GM12878 (cell line): ENCODE measurements around the gene LRP2BP. TPM values are rescaled to one million over a fixed set of nuclear protein-coding genes. Genes with fewer than 3 reads are reported as not detected.

Experiments used
- BACH1 ChIP-seq: fragments of 450-650 bp; IDR thresholded peaks from 2 replicates; pipeline ENCODE4 v1.6.1; 2017; ENCODE audit warnings: mild to moderate bottlenecking, borderline replicate concordance
- DPF2 ChIP-seq: fragments of 450-650 bp; IDR thresholded peaks from 2 replicates; pipeline ENCODE4 v1.6.1; 2017; ENCODE audit warnings: mild to moderate bottlenecking
- E4F1 ChIP-seq: fragments of 450-650 bp; IDR thresholded peaks from 2 replicates; pipeline ENCODE4 v1.6.1; 2018; ENCODE audit warnings: borderline replicate concordance, mild to moderate bottlenecking; ENCODE audit not compliant: partially characterized antibody
- EED ChIP-seq: sonication (generic); IDR thresholded peaks from 2 replicates; pipeline ENCODE4 v1.6.1; 2016; ENCODE audit warnings: antibody characterized with exemption, low read depth
- EGR1 ChIP-seq, 2 experiments: IDR thresholded peaks; 1 replicate in 1 of 2; 2 replicates in 1 of 2; pipeline ENCODE4 v1.6.1; 2011 to 2012; ENCODE audit warnings: low read depth in 2 of 2, low read length in 2 of 2, borderline replicate concordance in 1 of 2, mild to moderate bottlenecking in 1 of 2, moderate library complexity in 1 of 2
- FOS ChIP-seq: IDR thresholded peaks from 3 replicates; pipeline ENCODE4 v1.6.1; 2011; ENCODE audit warnings: borderline replicate concordance; ENCODE audit not compliant: insufficient read length; ENCODE audit errors: extremely low read depth
- HDAC6 ChIP-seq: fragments of 200-600 bp; sonication (generic); IDR thresholded peaks from one replicate; pipeline ENCODE4 v1.8.0; 2017; ENCODE audit warnings: antibody characterized with exemption; ENCODE audit not compliant: unreplicated experiment
- MXI1 ChIP-seq: fragments of 150-350 bp; IDR thresholded peaks from 2 replicates; pipeline ENCODE4 v1.6.1; 2011; ENCODE audit warnings: low read depth, mild to moderate bottlenecking, inconsistent platforms, low read length, improper control_type of control experiment
- MYC ChIP-seq: IDR thresholded peaks from 2 replicates; pipeline ENCODE4 v1.6.1; 2011; ENCODE audit warnings: mild to moderate bottlenecking, low read length, moderate library complexity, inconsistent platforms; ENCODE audit not compliant: insufficient read depth, insufficient replicate concordance, insufficient read length, severe bottlenecking
- NFYA ChIP-seq: IDR thresholded peaks from 2 replicates; pipeline ENCODE4 v1.6.1; 2011; ENCODE audit warnings: low read depth, mild to moderate bottlenecking, low read length, improper control_type of control experiment, borderline replicate concordance
- NR2C2 ChIP-seq: IDR thresholded peaks from 2 replicates; pipeline ENCODE4 v1.6.1; 2011; ENCODE audit warnings: borderline replicate concordance, low read depth; ENCODE audit not compliant: control insufficient read depth, insufficient read length
- RAD51 ChIP-seq: fragments of 450-650 bp; IDR thresholded peaks from 2 replicates; pipeline ENCODE4 v1.6.1; 2016; ENCODE audit warnings: moderate library complexity, mild to moderate bottlenecking, inconsistent platforms
- RB1 ChIP-seq: fragments of 450-650 bp; formaldehyde crosslinking; IDR thresholded peaks from 2 replicates; pipeline ENCODE4 v1.6.1; 2017; ENCODE audit warnings: mild to moderate bottlenecking, borderline replicate concordance
- RELB ChIP-seq: fragments of 450-650 bp; IDR thresholded peaks from 2 replicates; pipeline ENCODE4 v1.6.1; 2017; ENCODE audit warnings: low read depth, mild to moderate bottlenecking, moderate library complexity
- SMARCA5 ChIP-seq: fragments of 450-650 bp; IDR thresholded peaks from 2 replicates; pipeline ENCODE4 v1.6.1; 2017; ENCODE audit warnings: mild to moderate bottlenecking
- SPI1 ChIP-seq: IDR thresholded peaks from 2 replicates; pipeline ENCODE4 v1.6.1; 2011; ENCODE audit warnings: low read depth, mild to moderate bottlenecking, low read length, moderate library complexity, borderline replicate concordance; ENCODE audit not compliant: insufficient read depth
- SREBF1 ChIP-seq: IDR thresholded peaks from 2 replicates; pipeline ENCODE4 v1.6.1; 2012; ENCODE audit warnings: mild to moderate bottlenecking, low read length
- SUZ12 ChIP-seq: fragments of 200-600 bp; sonication (generic); IDR thresholded peaks from one replicate; pipeline ENCODE4 v1.6.1; 2018; ENCODE audit warnings: antibody characterized with exemption, mild to moderate bottlenecking; ENCODE audit not compliant: unreplicated experiment
- YBX1 ChIP-seq: fragments of 450-650 bp; IDR thresholded peaks from 2 replicates; pipeline ENCODE4 v1.6.1; 2016; ENCODE audit warnings: antibody characterized with exemption
- ZNF384 ChIP-seq: IDR thresholded peaks from 2 replicates; pipeline ENCODE4 v1.6.1; 2012; ENCODE audit warnings: low read depth, mild to moderate bottlenecking, low read length, improper control_type of control experiment, borderline replicate concordance
- polyA plus RNA-seq, 11 experiments: library from polyadenylated mRNA; depleted of rRNA in 4 of 11; unstranded in 6 of 11; stranded (reverse) in 5 of 11; fragments of >200 nt; fragmentation: Nextera tagmentation in 4 of 11; fragmentation: Illumina TruSeq in 1 of 11; extraction: Ambion mirVana in 4 of 11; extraction: Trizol in 1 of 11; gene quantifications; 1 replicate in 1 of 11; 2 replicates in 10 of 11; pipeline versions ENCODE4 v1.2.1 to v1.2.3, GENCODE V29; 2011 to 2016; ENCODE audit warnings: inconsistent platforms in 2 of 11, missing spikeins in 2 of 11, low read depth in 1 of 11
- total RNA-seq, 4 experiments: library from RNA; depleted of rRNA in 3 of 4; stranded (reverse); fragments of >200 nt in 3 of 4; fragmentation: Illumina TruSeq in 1 of 4; extraction: Trizol in 1 of 4; gene quantifications; 2 replicates each; pipeline versions ENCODE4 v1.2.1 to v1.2.3, GENCODE V29; 2013 to 2021
- TF ChIP-seq, protein P1 (sequence below): IDR thresholded peaks from 2 replicates; pipeline ENCODE4 v1.6.1; 2011; ENCODE audit warnings: mild to moderate bottlenecking, low read depth, low read length, moderate library complexity; ENCODE audit not compliant: insufficient replicate concordance
- TF ChIP-seq, protein P2 (sequence below): fragments of 450-650 bp; conservative IDR thresholded peaks from 2 replicates; pipeline ENCODE4 v1.6.1; 2017; ENCODE audit warnings: mild to moderate bottlenecking, moderate library complexity

LRP2BP gene
- total and polyA plus RNA-seq, 10 of the 15 experiments (the other 5 are each of a cell fraction or from before 2014, with no cell fraction given) = 0.27 to 5.2 (median 1.0) TPM

GRCh38 chr4:185395956-185396723 lies 416 bp upstream of the LRP2BP start (continued):
- TF ChIP-seq SPI1 = no peak
- TF ChIP-seq FOS = no peak
- TF ChIP-seq NR2C2 = no peak
- TF ChIP-seq SUZ12 = no peak
- TF ChIP-seq BACH1 = peak; percentile 99
- no peak for TF ChIP-seq SREBF1
- TF ChIP-seq RELB = peak; percentile 79
- peak; percentile 93; the same call in 1 of the 2 replicates for TF ChIP-seq DPF2
- no peak for TF ChIP-seq YBX1
- TF ChIP-seq NFYA = no peak
- TF ChIP-seq, protein P1, sequence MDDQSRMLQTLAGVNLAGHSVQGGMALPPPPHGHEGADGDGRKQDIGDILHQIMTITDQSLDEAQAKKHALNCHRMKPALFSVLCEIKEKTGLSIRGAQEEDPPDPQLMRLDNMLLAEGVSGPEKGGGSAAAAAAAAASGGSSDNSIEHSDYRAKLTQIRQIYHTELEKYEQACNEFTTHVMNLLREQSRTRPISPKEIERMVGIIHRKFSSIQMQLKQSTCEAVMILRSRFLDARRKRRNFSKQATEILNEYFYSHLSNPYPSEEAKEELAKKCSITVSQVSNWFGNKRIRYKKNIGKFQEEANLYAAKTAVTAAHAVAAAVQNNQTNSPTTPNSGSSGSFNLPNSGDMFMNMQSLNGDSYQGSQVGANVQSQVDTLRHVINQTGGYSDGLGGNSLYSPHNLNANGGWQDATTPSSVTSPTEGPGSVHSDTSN = no peak
- peak in 1 of 2 experiments; percentile 75; a peak in 1 of 3 replicates for TF ChIP-seq EGR1 (IDR thresholded peaks at IDR 0.05; ENCODE audit: borderline replicate concordance in 1 of 2, low read depth in 2 of 2, low read length in 2 of 2)
- TF ChIP-seq RAD51 = no peak
- TF ChIP-seq HDAC6 = peak; percentile 90
- peak; percentile 96 for TF ChIP-seq RB1
- no peak for TF ChIP-seq ZNF384
- peak; percentile 96 for TF ChIP-seq MXI1
- TF ChIP-seq EED = 0 out of 2 replicates have a peak, but pooled peaks have one; percentile 55
- TF ChIP-seq, protein P2, sequence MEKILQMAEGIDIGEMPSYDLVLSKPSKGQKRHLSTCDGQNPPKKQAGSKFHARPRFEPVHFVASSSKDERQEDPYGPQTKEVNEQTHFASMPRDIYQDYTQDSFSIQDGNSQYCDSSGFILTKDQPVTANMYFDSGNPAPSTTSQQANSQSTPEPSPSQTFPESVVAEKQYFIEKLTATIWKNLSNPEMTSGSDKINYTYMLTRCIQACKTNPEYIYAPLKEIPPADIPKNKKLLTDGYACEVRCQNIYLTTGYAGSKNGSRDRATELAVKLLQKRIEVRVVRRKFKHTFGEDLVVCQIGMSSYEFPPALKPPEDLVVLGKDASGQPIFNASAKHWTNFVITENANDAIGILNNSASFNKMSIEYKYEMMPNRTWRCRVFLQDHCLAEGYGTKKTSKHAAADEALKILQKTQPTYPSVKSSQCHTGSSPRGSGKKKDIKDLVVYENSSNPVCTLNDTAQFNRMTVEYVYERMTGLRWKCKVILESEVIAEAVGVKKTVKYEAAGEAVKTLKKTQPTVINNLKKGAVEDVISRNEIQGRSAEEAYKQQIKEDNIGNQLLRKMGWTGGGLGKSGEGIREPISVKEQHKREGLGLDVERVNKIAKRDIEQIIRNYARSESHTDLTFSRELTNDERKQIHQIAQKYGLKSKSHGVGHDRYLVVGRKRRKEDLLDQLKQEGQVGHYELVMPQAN = peak; percentile 98
- peak; percentile 60; the same call in 1 of the 2 replicates for TF ChIP-seq SMARCA5
- TF ChIP-seq MYC = peak; percentile 37
- peak; percentile 8 for TF ChIP-seq E4F1
